HG03159 (cell line): ENCODE data around the gene RNU1-3.
"Not testable (repeated sequence)": the region's sequence is repeated elsewhere in the genome, so short reads cannot be mapped to it uniquely, and the experiment has no call there.

Experiments used
- ATAC-seq: cut with Tn5 transposase; IDR thresholded peaks from one replicate; pipeline ENCODE4 v1.9.1; 2021; ENCODE audit warnings: mild to moderate bottlenecking, moderate library complexity; ENCODE audit not compliant: unreplicated experiment

The RNU1-3 gene

DNA sequence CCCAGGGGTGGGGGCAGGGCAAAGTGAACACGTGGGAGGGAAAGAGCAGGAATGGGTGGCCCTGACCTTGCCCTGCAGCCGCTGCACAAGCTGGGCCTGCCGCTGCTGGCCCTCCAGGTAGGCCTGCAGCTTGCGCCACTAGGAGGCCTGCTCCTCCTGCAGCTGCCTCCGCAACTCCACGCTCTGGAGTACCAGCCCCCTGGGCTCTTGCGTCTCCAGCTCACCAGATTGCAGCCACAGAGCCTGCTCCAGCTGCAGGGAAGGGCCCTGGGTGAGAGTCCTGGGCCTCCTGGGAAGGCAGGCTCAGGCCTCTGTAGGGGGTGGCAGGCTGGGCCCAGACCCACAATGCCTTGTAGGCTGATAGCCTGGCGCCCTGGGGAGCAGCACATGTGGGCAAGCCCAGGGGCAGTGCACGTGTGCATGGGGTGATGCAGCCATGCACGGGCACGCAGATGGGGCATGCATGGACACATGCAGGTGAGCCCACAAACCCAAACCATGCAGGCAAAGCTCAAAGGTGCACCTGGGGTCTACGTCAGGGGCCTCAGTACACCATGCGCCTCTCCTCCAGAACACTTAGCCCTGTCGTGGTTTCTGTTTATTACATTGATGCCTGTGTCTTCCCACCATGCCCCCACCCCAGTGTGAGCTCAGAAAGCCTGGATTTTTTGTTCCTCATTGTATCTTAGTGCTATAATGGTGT, 9.6 kb downstream of the RNU1-3 start:
- not testable (repeated sequence) for ATAC-seq

GRCh38 chr1:16656574-16656973, 10.2 kb downstream of the RNU1-3 start:
- not testable (repeated sequence) for ATAC-seq

DNA sequence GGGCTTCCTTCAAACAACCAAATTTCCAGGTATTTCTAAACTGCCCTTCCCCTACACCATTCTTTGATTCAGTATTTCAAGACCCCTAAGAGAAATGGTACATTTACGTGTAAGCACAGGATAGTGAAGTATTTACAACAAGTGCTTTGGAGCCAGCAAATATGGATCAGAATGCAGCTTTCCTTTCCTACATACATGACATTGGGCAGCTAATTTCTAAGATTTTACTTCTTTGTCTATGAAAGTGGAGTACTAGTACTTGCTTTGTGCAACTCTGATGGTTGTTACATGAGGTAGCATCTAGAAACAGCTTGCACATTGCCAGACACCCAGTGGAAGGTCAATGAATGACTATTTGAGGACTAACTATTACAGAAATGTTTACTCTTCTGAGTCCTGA, 15.2 kb downstream of the RNU1-3 start:
- ATAC-seq = not testable (repeated sequence)

GRCh38 chr1:16649960-16650359, 16.8 kb downstream of the RNU1-3 start:
- not testable (repeated sequence) for ATAC-seq

- ATAC-seq = not testable (repeated sequence)
These were observed 17.4 kb downstream of the RNU1-3 start for GRCh38 chr1:16649390-16649789.

DNA sequence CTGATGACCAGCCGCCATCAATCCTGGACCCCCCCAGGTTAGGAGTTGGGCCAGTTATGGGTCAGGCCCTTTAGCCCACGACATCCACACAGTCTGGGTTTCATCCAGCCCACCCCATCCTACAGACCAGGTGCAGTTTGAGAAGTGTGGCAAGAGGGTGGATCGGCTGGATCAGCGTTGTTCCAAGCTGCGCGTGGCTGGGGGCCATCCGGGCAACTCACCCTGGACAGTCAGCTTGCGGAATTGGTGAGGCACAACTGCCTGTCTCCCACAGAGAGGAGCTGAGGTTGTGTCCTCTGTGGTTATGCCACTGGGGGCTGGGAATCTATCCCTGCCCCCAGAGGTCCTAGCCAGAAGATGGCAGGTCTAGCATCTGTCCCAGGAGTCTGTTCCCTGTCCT, 18.0 kb downstream of the RNU1-3 start:
- not testable (repeated sequence) for ATAC-seq

GRCh38 chr1:16648250-16648649, 18.5 kb downstream of the RNU1-3 start:
- ATAC-seq = not testable (repeated sequence)

- not testable (repeated sequence) for ATAC-seq
These were observed 19.3 kb downstream of the RNU1-3 start for GRCh38 chr1:16647179-16648176.

GRCh38 chr1:16646716-16647115, 20.0 kb downstream of the RNU1-3 start:
- ATAC-seq = not testable (repeated sequence)

DNA sequence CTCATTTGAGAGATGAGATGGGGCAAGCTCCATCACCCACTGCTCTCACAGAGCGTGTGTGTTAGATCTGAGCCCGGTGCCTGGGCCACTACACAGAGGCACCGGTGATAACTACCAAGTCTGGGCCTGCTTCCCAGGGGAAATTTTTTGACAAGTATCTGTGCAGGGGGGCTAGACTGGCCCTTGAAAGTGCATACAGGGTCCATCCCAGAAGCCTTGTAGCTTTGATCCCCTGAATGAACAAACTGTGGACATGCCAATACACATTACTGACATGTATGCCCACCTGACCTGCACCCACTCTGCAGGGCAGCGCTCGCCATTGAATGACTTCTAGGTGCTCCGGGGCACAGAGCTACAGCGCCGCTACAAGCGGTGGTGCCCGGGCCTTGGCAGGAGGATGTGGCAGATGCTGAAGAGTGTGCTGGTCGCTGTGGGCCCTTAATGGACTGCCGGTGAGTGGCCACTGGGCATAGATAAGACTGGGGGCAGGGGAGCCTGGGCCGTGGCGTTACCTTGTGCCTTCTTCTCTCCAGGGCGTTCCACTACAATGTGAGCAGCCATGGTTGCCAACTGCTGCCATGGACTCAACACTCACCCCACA, 20.6 kb downstream of the RNU1-3 start:
- ATAC-seq = not testable (repeated sequence)

DNA sequence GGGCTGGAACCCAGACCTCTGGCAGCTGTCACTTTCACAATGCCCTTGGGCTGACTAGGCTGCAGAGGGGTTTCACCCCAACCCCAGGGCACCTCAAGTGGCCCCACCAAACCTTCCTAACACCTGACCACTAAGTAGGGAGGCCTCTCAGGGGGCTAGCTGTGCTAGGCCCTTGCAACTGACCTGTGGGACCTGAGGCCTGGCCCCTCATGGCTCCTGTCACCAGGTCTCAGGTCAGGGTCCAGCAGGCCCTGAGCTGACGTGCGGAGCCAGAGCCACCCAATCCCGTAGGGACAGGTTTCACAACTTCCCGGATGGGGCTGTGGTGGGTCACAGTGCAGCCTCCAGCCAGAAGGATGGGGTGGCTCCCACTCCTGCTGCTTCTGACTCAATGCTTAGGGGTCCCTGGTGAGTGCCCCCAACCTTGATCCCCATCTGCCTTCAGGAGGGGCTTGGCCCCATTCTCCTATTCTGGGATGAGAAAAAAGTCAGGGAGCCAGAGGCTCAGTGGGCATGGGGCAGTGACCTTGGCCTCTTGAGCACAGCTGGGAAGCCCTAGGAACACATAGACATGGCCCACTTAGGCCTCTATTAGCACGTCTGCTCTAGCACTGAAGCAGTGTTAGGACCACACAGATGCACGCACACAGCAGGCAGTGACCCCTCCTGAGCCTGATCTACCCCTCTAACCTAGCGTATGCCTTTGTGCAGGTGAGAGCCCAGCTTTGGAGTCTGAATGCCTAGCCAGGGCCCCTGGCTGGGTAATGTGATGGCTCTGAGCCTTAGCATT, 21.3 kb downstream of the RNU1-3 start:
- peak; percentile 1 for ATAC-seq

GRCh38 chr1:16644482-16645270, 22.1 kb downstream of the RNU1-3 start:
- ATAC-seq = peak; percentile 78

DNA sequence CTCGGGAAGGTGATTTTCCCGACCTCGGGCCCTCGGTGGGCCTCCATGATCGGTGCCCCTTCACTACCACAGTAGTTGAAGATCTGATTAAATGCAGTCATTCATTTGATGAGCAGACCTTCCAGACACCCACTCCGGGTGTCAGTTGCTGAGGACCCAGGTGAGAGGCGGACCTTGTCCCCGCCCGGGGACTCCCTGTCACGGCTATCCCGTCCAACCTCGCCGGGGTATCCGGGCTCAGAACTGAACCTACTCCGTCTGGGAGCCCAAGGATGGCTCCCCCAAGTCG, 22.6 kb downstream of the RNU1-3 start:
- no peak for ATAC-seq

- peak; percentile 14 for ATAC-seq
These were observed 23.1 kb downstream of the RNU1-3 start for GRCh38 chr1:16643476-16644192.

DNA sequence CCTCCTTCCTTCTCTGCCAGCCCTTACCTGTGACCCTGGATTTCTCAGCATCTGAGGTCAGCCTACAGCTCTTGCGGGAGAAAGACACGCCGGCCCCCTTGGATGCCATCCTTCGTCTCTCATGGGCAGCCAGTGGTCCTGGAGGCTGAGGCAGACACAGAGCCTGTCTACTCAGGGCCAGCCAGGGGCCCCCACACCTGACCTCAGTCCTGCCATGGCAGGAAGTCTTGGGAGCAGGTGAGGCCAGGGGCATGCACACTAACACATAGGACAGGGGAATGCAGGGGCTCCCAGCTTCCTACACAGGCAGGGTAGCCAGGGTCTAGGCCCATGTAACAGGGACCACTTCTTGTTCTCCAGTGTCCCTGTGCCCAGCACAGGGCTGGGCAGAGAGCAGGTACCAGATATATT, 23.7 kb downstream of the RNU1-3 start:
- ATAC-seq = not testable (repeated sequence)

- ATAC-seq = not testable (repeated sequence)
These were observed 24.5 kb downstream of the RNU1-3 start for GRCh38 chr1:16642025-16642966.

GRCh38 chr1:16641159-16641975, 25.4 kb downstream of the RNU1-3 start:
- not testable (repeated sequence) for ATAC-seq
